Measurements from ENCODE around the gene MEDAG. TPM values are rescaled to one million over a fixed set of nuclear protein-coding genes. Genes with fewer than 3 reads are reported as not detected.

The MEDAG gene
- polyA plus RNA-seq, 1 of the 3 experiments (the other 2 are of a cell fraction): not detected

GRCh38 chr13:30965380-30965779, 59.3 kb downstream of the MEDAG start:
- no peak for DNase-seq
- Histone ChIP-seq H3K9me2 (no peaks in the 10 kb centered on the region), H3K27ac (ENCODE audit: low read depth in 2 of 2, low read length in 1 of 2) (no peak overlapping the region), H3K27me3 (ENCODE audit: insufficient read depth) (no peaks in the 10 kb centered on the region; the same call in 1 of the 2 replicates), H3K9ac (no peak overlapping the region), H3K36me3 (replicated peaks in 1 of 2; ENCODE audit: control insufficient read depth in 1 of 2, insufficient read depth in 2 of 2, low read length in 1 of 2) (no peaks in the 10 kb centered on the region), H3K9me3 (no peaks in the 10 kb centered on the region), H3K4me1 (ENCODE audit: control insufficient read depth in 1 of 2, insufficient read depth in 2 of 2, low read depth in 1 of 2, low read length in 1 of 2) (no peaks in the 10 kb centered on the region), H4K20me1 (ENCODE audit: insufficient read depth) (no peaks in the 10 kb centered on the region), H3K4me3 (ENCODE audit: low read depth in 2 of 2, low read length in 1 of 2) (no peak overlapping the region), H3K79me2 (ENCODE audit: insufficient read depth) (no peaks in the 10 kb centered on the region), H3F3A (replicated peaks; ENCODE audit: insufficient read depth) (no peaks in the 10 kb centered on the region), H3K4me2 (no peak overlapping the region), H2AFZ (ENCODE audit: low read depth) (no peak overlapping the region)
- POLR2A ChIA-PET: no interaction called here
- TF ChIP-seq RAD21 (IDR thresholded peaks at IDR 0.05; ENCODE audit: low read length) (no peak), TEAD4 (IDR thresholded peaks at IDR 0.05; ENCODE audit: borderline replicate concordance, insufficient read depth) (no peak), MXI1 (IDR thresholded peaks at IDR 0.05; ENCODE audit: low read depth, low read length) (no peak), IRF3 (IDR thresholded peaks at IDR 0.05; ENCODE audit: low read depth, low read length) (no peak), PBX3 (IDR thresholded peaks at IDR 0.05) (no peak), USF2 (IDR thresholded peaks at IDR 0.05; ENCODE audit: borderline replicate concordance, low read depth, low read length) (no peak), RXRA (IDR thresholded peaks at IDR 0.05; ENCODE audit: borderline replicate concordance, low read depth) (no peak), CHD2 (IDR thresholded peaks at IDR 0.05; ENCODE audit: low read length, partially characterized antibody) (no peak), RCOR1 (IDR thresholded peaks at IDR 0.05; ENCODE audit: low read length) (no peak), REST (IDR thresholded peaks at IDR 0.05; ENCODE audit: low read depth, low read length) (no peak), ELF1 (IDR thresholded peaks at IDR 0.05) (no peak), YY1 (IDR thresholded peaks at IDR 0.05; ENCODE audit: low read depth) (no peak), NRF1 (IDR thresholded peaks at IDR 0.05; ENCODE audit: low read depth, low read length) (no peak), SIN3A (IDR thresholded peaks at IDR 0.05; ENCODE audit: borderline replicate concordance, low read depth, low read length) (no peak), RFX5 (IDR thresholded peaks at IDR 0.05; ENCODE audit: low read length) (no peak), GATA2 (CRISPR knock-in tag; IDR thresholded peaks at IDR 0.05) (no peak), GABPA (IDR thresholded peaks at IDR 0.05; ENCODE audit: low read depth) (no peak)
- TF ChIP-seq, protein P1, sequence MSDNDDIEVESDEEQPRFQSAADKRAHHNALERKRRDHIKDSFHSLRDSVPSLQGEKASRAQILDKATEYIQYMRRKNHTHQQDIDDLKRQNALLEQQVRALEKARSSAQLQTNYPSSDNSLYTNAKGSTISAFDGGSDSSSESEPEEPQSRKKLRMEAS (IDR thresholded peaks at IDR 0.05; ENCODE audit: low read depth): no peak
- TF ChIP-seq, protein P2, sequence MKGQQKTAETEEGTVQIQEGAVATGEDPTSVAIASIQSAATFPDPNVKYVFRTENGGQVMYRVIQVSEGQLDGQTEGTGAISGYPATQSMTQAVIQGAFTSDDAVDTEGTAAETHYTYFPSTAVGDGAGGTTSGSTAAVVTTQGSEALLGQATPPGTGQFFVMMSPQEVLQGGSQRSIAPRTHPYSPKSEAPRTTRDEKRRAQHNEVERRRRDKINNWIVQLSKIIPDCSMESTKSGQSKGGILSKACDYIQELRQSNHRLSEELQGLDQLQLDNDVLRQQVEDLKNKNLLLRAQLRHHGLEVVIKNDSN (IDR thresholded peaks at IDR 0.05; ENCODE audit: borderline replicate concordance, low read depth): no peak
- TF ChIP-seq, protein P3, sequence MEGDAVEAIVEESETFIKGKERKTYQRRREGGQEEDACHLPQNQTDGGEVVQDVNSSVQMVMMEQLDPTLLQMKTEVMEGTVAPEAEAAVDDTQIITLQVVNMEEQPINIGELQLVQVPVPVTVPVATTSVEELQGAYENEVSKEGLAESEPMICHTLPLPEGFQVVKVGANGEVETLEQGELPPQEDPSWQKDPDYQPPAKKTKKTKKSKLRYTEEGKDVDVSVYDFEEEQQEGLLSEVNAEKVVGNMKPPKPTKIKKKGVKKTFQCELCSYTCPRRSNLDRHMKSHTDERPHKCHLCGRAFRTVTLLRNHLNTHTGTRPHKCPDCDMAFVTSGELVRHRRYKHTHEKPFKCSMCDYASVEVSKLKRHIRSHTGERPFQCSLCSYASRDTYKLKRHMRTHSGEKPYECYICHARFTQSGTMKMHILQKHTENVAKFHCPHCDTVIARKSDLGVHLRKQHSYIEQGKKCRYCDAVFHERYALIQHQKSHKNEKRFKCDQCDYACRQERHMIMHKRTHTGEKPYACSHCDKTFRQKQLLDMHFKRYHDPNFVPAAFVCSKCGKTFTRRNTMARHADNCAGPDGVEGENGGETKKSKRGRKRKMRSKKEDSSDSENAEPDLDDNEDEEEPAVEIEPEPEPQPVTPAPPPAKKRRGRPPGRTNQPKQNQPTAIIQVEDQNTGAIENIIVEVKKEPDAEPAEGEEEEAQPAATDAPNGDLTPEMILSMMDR (IDR thresholded peaks at IDR 0.05): no peak
- 48% methylated on average over 1 of the region's 1 CpG for WGBS (ENCODE audit: low lambda C conversion rate)
- CTCF ChIA-PET: interaction anchor here (0.7 kb wide), 1 partner anchor 29 kb away, joined by 3 read pairs; no protein-coding TSS in a partner anchor
